Left lung (tissue), 10 donors: ENCODE data around the gene TNFAIP8. TPM values are rescaled to one million over a fixed set of nuclear protein-coding genes. Genes with fewer than 3 reads are reported as not detected.
"Not testable (repeated sequence)": the region's sequence is repeated elsewhere in the genome, so short reads cannot be mapped to it uniquely, and the experiment has no call there.

Experiments
- ATAC-seq: fragments of 200-7000 bp; cut with Tn5 transposase; one replicate; pipeline ENCODE4 v1.9.1; 2020; ENCODE audit warnings: moderate library complexity
- DNase-seq, 4 donors: peaks; one replicate each; pipeline ENCODE4 v3.0.0-alpha.2; 2013 to 2020
- H3K27ac ChIP-seq, 2 donors: fragments of 200-600 bp; sonication (generic) in 1 of 2; one replicate each; pipeline versions ENCODE4 v1.5.0 to v1.8.0; 2020 to 2021
- H3K27me3 ChIP-seq, 2 donors: fragments of 200-600 bp; sonication (generic) in 1 of 2; one replicate each; pipeline versions ENCODE4 v1.5.0 to v1.8.0; 2020 to 2021
- H3K36me3 ChIP-seq, 2 donors: fragments of 200-600 bp; sonication (generic) in 1 of 2; one replicate each; pipeline versions ENCODE4 v1.5.0 to v1.8.0; 2020 to 2021
- H3K4me1 ChIP-seq, 2 donors: fragments of 200-600 bp; one replicate each; pipeline ENCODE4 v1.8.0; 2021
- H3K4me3 ChIP-seq, 2 donors: fragments of 200-600 bp; sonication (generic) in 1 of 2; one replicate each; pipeline versions ENCODE4 v1.5.0 to v1.8.0; 2020 to 2021; ENCODE audit warnings: mild to moderate bottlenecking in 1 of 2
- H3K9me3 ChIP-seq, 2 donors: fragments of 200-600 bp; sonication (generic) in 1 of 2; one replicate each; pipeline versions ENCODE4 v1.5.0 to v1.8.0; 2020 to 2021
- CTCF ChIP-seq, 2 donors: fragments of 200-600 bp; sonication (generic) in 1 of 2; IDR thresholded peaks; one replicate each; pipeline versions ENCODE4 v1.5.0 to v1.8.0; 2021; ENCODE audit warnings: antibody characterized with exemption in 2 of 2
- intact Hi-C, 2 donors: fragments of 100-400 bp; cut with DNase I; formaldehyde crosslinking; loops; one replicate each; pipeline versions ENCODE4 v1.11.2 to v1.14.2; 2022
- polyA plus RNA-seq, 6 donors: library from polyadenylated mRNA; unstranded; fragments of 120-200 nt; gene quantifications; one replicate each; pipeline ENCODE4 v1.2.1, GENCODE V29; 2013; ENCODE audit not compliant: insufficient read length in 6 of 6
- total RNA-seq, 2 donors: library from RNA; stranded (reverse); fragmentation: NEBNext Ultra II Directional; extraction: Animal tissue kit (Norgen Biotek cat#: 25700); gene quantifications; one replicate each; pipeline ENCODE4 v1.2.1, GENCODE V29; 2021
- donor health status: DM: no; HTN: yes; CAD: no.
- donor health status: DM: no; HTN: no; CAD: no.

The TNFAIP8 gene
- total and polyA plus RNA-seq, 8 donors, result 15.6 to 31.6 (median 25.6) TPM

DNA sequence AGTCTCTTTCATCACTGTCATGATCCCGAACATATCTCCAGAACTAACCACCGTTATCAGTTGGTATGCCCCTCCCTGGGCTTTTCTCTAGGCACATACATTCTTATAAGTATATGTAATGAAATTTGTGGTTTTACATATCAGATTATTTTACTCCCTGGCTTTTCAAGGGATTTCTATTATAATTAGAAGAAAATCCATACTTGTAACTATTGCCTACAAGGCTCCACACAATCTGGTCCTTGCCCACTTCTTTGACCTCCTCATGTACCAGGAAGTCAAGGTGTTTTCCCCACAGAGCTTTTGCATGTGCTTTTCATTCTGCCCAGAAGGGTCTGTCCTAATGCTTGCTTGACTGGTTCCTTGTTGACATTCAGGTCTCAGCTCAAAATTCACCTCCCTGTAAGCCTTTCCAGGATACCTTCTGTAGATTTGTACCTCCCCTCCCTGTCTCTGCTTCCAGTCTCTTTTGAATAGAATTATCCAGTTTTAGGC is 62.8 kb downstream of the TNFAIP8 start:
- no peaks in the 10 kb centered on the region for H3K36me3 ChIP-seq
- peak in 1 of 4 donors; percentile 57 for DNase-seq
- H3K9me3 ChIP-seq, result no peaks in the 10 kb centered on the region
- ATAC-seq, result peak; percentile 81
- peaks cover 0 to 35% of the 10 kb centered on the region in 2 donors for H3K4me1 ChIP-seq
- intact Hi-C loops, result no loop called here
- TF ChIP-seq CTCF (IDR thresholded peaks at IDR 0.05), result no peak
- no peaks in the 10 kb centered on the region for H3K27me3 ChIP-seq
- H3K4me3 ChIP-seq, result no peak overlapping the region
- H3K27ac ChIP-seq, result peak overlapping the region in 1 of 2 donors; percentile 7

DNA sequence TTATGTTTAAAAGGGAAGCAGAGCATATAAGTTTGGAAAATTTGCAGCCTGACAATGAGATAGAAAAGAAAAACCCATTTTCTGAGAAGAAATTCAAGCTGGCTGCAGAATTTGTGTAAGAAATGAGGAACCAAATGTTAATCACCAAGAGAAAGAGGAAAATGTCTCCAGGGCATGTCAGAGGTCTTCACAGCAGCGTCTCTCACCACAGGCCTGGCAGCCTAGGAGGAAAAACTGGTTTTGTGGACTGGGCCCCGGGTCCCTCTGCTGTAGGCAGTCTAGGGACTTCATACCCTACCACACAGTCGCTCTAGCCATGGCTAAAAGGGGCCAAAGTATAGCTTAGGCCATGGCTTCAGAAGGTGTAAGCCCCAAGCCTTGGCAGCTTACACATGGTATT is 64.3 kb downstream of the TNFAIP8 start:
- Histone ChIP-seq H3K36me3 (no peaks in the 10 kb centered on the region), H3K27ac (peak overlapping the region in 1 of 2 donors; percentile 47), H3K4me1 (peaks cover 0 to 27% of the 10 kb centered on the region in 2 donors), H3K27me3 (no peaks in the 10 kb centered on the region), H3K9me3 (no peaks in the 10 kb centered on the region), H3K4me3 (no peak overlapping the region)
- TF ChIP-seq CTCF (IDR thresholded peaks at IDR 0.05), result no peak
- DNase-seq (no peak), ATAC-seq (no peak)
- intact Hi-C loops, result no loop called here

GRCh38 chr5:119426057-119426456 is 70.2 kb downstream of the TNFAIP8 start:
- Histone ChIP-seq H3K36me3 (no peaks in the 10 kb centered on the region), H3K4me1 (peaks cover 3 to 30% of the 10 kb centered on the region in 2 donors), H3K27me3 (no peaks in the 10 kb centered on the region), H3K4me3 (no peak overlapping the region), H3K27ac (peak overlapping the region in 1 of 2 donors; percentile 78), H3K9me3 (no peaks in the 10 kb centered on the region)
- intact Hi-C loops, result no loop called here
- TF ChIP-seq CTCF (IDR thresholded peaks at IDR 0.05), result no peak
- DNase-seq (no peak), ATAC-seq (peak; percentile 51)

DNA sequence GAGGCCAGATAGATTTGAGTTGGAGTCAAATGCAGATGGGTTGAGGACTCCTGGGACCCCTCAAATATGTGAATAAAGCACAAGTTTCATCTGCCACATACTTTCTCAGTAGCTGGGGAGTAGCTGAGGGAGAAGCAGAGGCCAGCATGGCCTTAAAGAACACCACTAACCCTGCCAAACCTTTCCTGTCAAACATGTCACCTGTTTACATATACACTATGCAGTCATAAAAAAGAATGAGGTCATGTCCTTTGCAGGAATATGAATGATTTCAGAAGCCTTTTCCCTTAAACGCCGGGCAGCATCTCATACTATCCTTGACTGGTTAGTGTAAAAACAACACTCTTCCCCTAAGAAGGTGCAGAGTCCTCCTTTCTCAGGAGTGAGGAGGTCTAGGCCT is 71.2 kb downstream of the TNFAIP8 start:
- H3K27ac ChIP-seq, result peak overlapping the region in 1 of 2 donors; percentile 78

GRCh38 chr5:119427596-119427995 is 71.8 kb downstream of the TNFAIP8 start:
- H3K4me3 ChIP-seq, H3K9me3 ChIP-seq, intact Hi-C loops, H3K36me3 ChIP-seq, H3K27me3 ChIP-seq: not testable (repeated sequence)
- ATAC-seq (peak; percentile 13), DNase-seq (peak in 1 of 4 donors; percentile 27)
- Histone ChIP-seq H3K4me1 (peaks cover 3 to 30% of the 10 kb centered on the region in 2 donors), H3K27ac (peak overlapping the region; percentile 35 to 78)

More for the DNA sequence above, 71.2 kb downstream of the TNFAIP8 start:
- Histone ChIP-seq H3K9me3 (no peaks in the 10 kb centered on the region), H3K4me3 (no peak overlapping the region), H3K4me1 (peaks cover 3 to 30% of the 10 kb centered on the region in 2 donors), H3K27me3 (no peaks in the 10 kb centered on the region), H3K36me3 (no peaks in the 10 kb centered on the region)
- intact Hi-C loops, result no loop called here
- ATAC-seq, result peak; percentile 65
- DNase-seq, result no peak
- no peak for TF ChIP-seq CTCF (IDR thresholded peaks at IDR 0.05)

- H3K36me3 ChIP-seq, H3K9me3 ChIP-seq, ATAC-seq, DNase-seq, H3K4me3 ChIP-seq, H3K27me3 ChIP-seq, intact Hi-C loops: not testable (repeated sequence)
- Histone ChIP-seq H3K4me1 (peaks cover 3 to 30% of the 10 kb centered on the region in 2 donors), H3K27ac (peak overlapping the region; percentile 35 to 78)
Observed at GRCh38 chr5:119428166-119428565, 72.3 kb downstream of the TNFAIP8 start.

GRCh38 chr5:119428574-119428973 is 72.8 kb downstream of the TNFAIP8 start:
- H3K27me3 ChIP-seq, H3K9me3 ChIP-seq, ATAC-seq, H3K27ac ChIP-seq, H3K4me3 ChIP-seq, H3K36me3 ChIP-seq, DNase-seq, intact Hi-C loops: not testable (repeated sequence)
- H3K4me1 ChIP-seq, result peaks cover 3 to 30% of the 10 kb centered on the region in 2 donors

GRCh38 chr5:119432674-119433237 is 76.9 kb downstream of the TNFAIP8 start:
- intact Hi-C loops, DNase-seq, H3K9me3 ChIP-seq, H3K27me3 ChIP-seq, H3K4me3 ChIP-seq, ATAC-seq, H3K27ac ChIP-seq, H3K36me3 ChIP-seq: not testable (repeated sequence)
- H3K4me1 ChIP-seq, result peaks cover under 1 to 14% of the 10 kb centered on the region in 2 donors
